ENCODE data around the gene NUTF2.
"Not testable (repeated sequence)": the region's sequence is repeated elsewhere in the genome, so short reads cannot be mapped to it uniquely, and the experiment has no call there.

Gene NUTF2

GRCh38 chr16:67888331-67888730 lies 41.6 kb downstream of the NUTF2 start:
- no peak for DNase-seq

GRCh38 chr16:67892375-67892774 lies 45.6 kb downstream of the NUTF2 start:
- DNase-seq: no peak

DNA sequence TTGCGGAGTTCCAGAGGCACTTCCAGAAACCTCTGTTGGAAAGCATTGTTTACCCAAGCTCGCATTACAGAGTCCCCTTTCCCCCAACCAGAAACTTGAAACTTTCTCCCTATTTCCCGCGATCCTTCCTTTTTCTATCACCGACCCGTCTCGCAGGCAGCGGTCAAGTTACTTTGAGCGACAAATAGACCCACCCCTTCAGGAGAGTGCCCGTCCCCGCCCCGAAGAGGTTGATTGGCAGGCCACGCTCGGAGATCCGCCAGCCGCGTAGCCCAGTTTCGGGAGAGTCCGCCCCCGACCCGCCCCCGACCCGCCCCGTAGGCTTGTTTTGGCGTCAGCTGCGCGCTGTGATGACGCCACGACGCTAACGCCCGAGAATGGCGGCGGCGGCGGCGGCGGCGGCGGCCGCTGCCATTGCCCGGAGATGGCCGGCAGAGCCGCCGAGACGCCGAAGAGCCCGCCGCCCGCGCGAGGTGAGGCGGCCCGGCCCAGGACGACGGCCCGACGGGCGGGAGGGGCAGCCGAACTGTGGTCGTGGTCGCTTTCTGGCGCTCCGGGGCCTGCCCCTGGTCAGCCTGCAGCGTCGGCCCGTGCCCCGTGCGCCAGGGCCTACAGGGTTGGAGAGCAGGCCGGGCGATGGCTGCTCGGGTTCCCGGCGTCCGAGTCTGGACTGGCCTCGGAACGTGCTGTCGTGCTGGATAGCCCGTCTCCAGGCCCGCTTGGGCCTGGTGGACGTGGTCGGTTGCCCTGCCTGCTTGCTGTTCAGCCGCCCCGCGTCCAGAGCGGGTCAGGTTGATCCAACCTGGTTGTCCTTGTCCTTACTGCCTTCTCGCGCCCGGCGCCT lies 46.4 kb downstream of the NUTF2 start, which contains the start of gene PSKH1:
Gene PSKH1 (plus strand): TSS at position 356 of the 844 bp plus-strand sequence. CDS start 15,496 bp downstream, outside the sequence.
- peak; percentile 47 for DNase-seq

- no peak for DNase-seq
Observed at GRCh38 chr16:67893743-67894399, 47.1 kb downstream of the NUTF2 start.

- no peak for DNase-seq
Observed at GRCh38 chr16:67897231-67897630, 50.5 kb downstream of the NUTF2 start.

DNA sequence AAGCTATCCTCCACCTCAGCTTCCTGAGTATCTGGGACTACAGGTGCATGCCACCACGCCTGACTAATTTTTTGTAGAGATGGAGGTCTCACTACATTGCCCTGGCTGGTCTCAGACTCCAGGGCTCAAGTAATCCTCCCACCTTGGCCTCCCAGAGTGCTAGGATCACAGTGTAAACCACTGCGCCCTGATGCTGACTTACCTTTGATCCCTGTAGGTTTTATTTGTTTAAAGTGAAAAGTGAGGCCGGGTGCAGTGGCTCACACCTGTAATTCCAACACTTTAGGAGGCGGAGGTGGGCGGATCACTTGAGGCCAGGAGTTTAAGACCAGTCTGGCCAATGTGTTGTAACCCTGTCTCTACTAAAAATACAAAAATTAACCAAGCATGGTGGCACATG lies 55.0 kb downstream of the NUTF2 start:
- no peak for DNase-seq

GRCh38 chr16:67902831-67903230 lies 56.1 kb downstream of the NUTF2 start:
- no peak for DNase-seq

DNA sequence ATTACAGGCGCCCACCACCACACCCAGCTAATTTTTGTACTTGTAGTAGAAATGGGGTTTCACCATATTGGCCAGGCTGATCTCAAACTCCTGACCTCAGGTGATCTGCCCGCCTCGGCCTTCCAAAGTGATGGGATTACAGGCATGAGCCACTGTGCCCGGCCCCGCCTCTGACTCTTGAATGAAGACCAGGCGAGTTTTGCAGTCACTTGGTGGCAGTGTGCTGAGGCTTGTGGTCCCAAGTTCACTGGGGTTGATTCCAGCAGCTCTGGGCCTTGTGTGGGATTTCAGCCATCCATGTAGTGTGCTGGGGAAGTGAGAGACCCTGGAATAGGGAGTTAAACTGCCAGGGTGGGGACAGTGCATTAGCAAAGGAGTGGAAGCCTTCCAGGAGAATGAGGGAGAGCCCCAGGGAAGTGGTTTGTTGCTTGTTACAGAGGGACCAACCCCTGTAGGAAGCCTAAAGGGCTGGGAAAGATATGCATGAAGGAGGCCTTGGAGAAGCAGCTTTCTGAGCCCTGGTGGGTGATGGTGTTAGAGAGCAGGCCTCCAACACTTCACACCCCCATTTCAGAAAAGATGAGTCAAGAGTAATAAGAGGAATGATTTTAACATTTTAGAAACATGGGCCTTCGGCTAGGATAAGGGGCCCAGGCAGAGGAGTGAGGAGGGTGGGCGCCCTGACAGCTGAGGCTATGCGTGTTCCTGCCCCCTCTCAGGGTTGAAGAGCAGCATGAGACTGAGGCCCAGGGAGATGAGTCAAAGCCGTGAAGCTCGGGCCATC lies 60.9 kb downstream of the NUTF2 start:
- no peak for DNase-seq

DNA sequence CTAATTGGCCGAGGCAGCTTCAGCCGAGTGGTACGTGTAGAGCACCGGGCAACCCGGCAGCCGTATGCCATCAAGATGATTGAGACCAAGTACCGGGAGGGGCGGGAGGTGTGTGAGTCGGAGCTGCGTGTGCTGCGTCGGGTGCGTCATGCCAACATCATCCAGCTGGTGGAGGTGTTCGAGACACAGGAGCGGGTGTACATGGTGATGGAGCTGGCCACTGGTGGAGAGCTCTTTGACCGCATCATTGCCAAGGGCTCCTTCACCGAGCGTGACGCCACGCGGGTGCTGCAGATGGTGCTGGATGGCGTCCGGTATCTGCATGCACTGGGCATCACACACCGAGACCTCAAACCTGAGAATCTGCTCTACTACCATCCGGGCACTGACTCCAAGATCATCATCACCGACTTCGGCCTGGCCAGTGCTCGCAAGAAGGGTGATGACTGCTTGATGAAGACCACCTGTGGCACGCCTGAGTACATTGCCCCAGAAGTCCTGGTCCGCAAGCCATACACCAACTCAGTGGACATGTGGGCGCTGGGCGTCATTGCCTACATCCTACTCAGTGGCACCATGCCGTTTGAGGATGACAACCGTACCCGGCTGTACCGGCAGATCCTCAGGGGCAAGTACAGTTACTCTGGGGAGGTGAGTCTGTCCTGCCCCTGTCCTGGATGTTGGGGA lies 62.5 kb downstream of the NUTF2 start:
- no peak for DNase-seq

- DNase-seq: no peak
Observed at GRCh38 chr16:67910158-67910557, 63.4 kb downstream of the NUTF2 start.

DNA sequence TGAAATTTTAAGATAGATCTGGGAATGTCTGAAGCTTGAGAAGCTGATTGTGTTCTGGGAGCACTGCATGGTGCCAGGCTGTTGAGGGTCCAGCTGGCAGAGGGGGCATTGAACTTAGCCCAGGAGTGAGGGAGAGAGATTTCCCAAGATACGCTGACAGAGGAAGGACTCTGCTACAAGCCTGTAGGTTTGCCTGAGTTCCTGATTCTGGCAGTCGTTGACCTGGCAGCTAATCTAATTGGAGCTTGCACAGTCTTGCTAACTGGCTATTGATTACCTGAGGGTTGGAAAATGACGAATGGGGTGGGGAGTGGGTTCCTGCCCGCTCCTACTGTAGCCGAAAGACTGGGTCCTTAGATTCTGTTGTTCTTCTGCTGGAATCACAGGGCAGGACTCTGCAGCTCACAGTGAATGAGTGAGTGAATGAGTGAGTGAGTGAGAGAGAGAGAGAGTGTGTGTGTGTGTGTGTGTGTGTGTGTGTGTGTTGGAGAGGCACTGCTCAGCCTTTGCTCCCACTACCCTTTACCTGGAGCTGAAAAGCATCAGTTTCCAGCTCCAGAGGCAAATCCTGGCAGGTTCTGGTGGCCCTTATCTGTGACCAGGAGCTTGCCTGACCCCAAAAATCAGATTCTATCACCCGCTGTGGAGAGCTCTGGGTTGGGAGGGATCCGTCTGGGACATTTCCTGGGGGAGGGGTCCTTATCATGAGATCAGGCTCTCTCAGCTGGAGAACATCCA lies 68.2 kb downstream of the NUTF2 start:
- no peak for DNase-seq

- not testable (repeated sequence) for DNase-seq
Observed at GRCh38 chr16:67915496-67915769, 68.7 kb downstream of the NUTF2 start.

GRCh38 chr16:67915831-67916723 lies 69.3 kb downstream of the NUTF2 start:
- no peak for DNase-seq

GRCh38 chr16:67917140-67917851 lies 70.6 kb downstream of the NUTF2 start:
- no peak for DNase-seq

DNA sequence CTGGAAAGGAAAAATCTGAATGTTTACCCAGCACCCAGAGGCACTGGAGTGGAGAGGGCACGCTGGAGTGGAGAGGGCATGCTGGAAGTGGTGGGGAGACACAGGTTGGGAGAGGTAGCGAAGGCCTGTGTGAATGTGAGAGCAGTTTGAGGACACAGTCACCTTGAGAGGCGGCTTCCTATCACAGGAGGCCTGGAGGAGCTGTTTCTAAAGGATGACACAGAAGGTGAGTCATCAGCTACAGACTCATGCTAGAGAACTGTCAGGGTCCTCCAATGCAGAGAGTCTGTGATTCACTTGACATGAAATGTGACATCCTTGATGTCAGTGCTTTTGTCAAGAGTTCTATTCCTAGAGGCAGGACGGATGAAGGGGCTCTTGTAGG lies 71.1 kb downstream of the NUTF2 start:
- DNase-seq: no peak

DNA sequence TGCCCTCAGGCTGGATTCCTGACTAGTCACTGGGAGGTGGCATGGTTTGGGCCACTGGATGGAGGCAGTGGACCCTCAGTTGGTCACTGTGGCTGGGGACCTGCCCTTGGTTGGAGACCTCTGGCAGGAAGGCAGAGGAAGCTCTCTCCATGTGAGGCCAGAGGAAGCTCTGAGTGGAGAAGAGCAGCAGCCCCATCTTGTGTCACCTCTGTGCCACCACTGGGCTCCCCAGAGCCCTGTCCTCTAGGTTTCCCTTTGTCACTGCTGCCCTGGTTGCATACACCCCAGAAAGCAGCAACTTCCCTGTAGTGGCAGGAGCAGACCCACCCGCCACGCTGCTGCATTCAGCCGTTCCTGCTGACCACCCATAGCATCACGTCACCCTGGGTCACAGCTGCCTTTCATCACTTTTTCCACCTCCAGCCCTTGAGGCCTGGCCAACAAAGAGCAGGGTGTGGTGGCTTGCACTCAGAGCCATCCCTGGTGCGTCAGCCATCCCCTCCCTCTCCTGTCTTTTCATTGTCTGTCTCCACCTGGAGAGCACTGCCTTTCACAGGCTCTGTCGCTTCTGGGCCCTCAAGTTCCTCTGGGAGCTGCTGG lies 73.0 kb downstream of the NUTF2 start:
- DNase-seq: no peak
